Hematopoietic multipotent progenitor cell treated with erythropoietin and hydrocortisone succinate and interleukin-3 and kit ligand, for 6 days (in vitro differentiated cells): ENCODE measurements around the gene PRKAB1.
"Not testable (repeated sequence)": the region's sequence is repeated elsewhere in the genome, so short reads cannot be mapped to it uniquely, and the experiment has no call there.

Experiments
- DNase-seq: peaks from one replicate; pipeline ENCODE4 v3.0.0-alpha.2; 2015

The PRKAB1 gene, protein sequence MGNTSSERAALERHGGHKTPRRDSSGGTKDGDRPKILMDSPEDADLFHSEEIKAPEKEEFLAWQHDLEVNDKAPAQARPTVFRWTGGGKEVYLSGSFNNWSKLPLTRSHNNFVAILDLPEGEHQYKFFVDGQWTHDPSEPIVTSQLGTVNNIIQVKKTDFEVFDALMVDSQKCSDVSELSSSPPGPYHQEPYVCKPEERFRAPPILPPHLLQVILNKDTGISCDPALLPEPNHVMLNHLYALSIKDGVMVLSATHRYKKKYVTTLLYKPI

DNA sequence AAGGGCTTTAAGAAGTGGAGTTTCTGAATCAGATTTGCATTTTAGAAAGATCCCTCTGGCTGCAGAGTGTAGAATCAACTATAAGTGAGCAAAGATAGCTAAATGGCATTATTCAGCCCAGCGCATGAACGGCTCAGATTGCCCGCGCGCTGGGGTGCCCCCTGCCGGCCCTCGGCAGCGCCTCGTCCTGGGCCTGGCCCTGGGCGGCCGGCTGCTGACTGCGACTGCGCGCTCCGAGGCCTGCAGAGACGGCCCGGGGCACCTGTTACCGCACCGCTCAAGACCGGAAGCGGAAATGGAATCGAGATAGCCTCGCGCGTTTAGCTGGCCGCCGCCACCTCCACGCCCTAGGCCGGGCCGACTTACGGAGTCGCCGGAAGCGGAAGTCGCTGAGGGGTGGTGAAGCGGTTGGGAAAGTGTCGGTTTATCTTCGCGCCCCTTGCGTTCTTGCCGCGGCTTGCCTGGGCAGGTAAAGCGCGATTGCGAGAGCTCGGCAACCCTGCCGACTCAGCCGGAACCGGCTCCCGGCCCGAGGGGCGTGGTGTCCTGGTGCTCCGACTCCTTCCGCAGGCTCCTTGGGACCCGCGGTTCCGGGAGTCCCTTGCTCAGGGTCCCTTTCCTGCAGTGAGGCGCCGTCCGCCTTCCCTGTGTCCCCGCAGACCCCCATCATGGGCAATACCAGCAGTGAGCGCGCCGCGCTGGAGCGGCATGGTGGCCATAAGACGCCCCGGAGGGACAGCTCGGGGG lies at the start of gene PRKAB1:
PRKAB1 (plus strand) TSS at position 557 of the 747 bp plus-strand sequence; CDS start at position 669, 112 bp downstream.
- DNase-seq, result peak; percentile 99

DNA sequence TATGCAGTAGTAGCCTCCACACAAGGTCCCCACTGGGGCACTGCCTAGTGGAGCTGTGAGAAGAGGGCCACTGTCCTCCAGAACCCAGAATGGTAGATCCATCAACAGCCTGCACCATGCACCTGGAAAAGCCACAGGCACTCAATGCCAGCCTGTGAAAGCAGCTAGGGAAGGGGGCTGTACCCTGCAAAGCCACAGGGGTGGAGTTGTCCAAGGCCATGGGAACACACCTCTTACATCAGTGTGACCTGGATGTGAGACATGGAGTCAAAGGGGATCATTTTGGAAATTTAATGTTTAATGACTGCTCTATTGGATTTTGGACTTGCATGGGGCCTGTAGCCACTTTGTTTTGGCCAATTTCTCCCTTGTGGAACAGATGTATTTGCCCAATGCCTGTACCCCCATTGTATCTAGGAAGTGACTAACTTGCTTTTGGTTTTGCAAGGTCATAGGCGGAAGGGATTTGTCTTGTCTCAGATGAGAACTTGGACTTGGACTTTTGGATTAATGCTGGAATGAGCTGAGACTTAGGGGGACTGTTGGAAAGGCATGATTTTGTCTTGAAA lies 49.5 kb upstream of the PRKAB1 start:
- not testable (repeated sequence) for DNase-seq

DNA sequence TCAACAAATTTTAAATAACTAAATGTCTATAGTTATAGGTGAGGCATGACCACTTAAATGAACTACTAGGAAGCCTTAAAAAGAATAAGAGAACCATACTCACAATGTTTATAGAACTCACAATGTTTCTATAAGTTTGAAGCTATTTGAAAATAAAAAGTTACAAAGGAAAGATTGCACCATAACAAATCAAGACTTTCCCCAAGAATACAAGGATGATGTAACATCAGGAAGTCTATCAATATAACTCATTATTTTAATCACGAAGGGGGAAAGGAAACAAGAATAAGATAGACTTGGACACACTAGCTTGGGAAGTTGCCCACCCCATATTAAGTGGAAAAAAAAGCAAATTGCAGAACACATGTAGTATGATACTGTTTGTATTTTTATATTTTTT lies 47.4 kb upstream of the PRKAB1 start:
- DNase-seq, result no peak

DNA sequence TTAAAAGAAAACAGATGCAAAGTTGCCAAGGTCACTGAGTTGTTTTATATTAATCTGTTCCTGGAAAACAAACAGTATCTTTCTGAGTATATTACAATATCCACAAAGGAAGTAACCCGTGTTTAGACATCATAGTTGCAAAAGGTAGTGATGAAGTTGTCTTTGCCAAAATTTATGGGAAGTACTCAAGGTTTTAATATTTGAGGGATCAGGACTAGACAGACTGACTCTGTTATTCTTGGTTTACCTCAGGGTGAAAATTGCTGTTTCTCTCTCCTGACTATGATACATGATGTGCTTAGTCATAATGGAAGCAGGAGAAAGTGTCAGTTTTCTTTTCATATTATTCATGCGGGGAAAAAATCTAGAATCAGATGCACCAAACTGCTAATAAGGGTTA lies 46.1 kb upstream of the PRKAB1 start:
- no peak for DNase-seq

DNA sequence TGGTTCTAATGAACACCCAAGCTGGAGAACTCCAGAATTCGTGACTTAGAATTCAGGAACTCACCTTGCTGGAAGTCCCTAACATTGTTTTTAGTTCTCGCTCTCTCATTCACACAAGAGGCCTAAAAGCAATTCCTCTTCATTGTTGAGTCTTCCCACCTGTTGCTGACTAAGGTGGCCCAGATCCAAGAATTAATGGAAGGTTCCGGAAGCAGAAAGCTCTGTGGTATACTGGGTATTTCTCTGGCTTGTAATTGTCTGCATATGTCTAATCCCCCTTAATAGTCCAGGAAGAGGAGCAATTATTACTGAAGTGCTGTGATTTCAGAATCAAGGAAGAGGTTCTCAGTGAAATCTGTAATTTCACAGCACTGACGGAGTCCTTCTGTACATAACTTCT lies 43.0 kb upstream of the PRKAB1 start:
- DNase-seq, result no peak

DNA sequence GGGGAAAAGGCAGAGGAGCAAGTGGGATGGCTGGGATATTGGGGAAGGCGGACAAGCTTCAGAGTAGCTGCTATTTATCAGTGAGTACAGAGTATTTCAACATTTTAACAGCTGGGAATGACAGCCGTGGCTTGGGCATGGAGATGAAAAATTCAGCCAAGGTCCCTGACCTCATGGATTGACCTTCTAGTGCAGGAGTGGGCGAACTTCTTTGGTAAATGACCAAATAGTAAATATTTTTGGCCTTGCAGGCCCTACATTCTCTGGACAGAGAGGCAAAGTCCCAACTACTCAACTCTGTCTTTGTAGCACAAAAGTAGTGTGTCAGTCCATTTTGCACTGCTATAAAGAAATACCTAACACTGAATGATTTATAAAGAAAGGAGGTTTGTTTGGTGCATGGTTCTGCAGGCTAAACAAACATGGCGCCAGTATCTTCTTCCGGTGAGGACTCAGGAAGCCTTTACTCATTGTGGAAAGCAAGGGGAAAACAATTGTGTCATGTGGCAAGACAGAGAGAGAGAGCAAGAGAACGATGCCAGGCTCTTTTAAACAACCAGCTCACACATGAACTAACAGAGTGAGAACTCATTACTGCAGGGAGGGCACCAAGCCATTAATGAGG lies 40.8 kb upstream of the PRKAB1 start:
- DNase-seq, result no peak

DNA sequence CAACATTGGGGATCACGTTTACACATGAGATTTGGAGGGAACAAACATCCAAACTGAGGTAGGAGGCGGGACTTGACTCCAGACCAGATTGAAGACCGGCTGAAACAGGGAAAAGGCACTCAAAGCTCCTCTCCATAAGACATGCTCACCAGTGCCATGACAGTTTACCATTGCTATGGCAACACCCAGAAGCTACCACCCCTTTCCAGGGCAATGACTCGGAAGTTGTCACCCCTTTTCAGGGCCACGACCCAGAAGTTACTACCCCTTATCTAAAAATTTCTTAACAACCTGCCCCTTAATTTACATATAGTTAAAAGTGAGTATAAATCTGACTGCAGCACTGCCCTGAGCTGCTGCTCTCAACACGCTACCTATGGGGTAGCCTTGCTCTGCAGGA lies 40.2 kb upstream of the PRKAB1 start:
- no peak for DNase-seq

DNA sequence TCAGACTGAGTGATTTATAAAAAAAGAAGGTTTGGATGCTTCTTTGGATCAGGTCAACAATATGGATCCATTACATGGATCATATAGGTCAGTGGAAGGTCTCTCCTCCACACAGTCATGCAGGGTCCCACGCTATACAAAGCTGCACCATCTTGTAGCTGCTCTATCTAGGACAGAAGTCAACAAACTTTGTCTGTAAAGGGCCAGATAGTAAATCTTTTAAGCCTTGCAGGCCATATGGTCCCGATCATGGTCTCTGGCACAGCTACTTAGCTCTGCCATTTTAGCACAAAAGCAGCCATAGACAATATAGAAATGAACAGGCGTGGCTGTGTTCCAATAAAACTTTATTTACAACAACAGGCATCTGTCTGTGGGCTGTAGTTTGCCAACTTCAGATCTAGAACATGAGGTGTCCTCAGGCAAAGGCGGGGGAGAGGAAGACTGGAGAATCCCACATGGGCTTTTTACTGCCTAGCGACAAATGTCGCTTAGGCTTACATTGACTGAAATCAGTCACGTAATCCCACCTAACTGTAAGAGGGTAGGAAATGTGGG lies 37.6 kb upstream of the PRKAB1 start:
- DNase-seq, result no peak

DNA sequence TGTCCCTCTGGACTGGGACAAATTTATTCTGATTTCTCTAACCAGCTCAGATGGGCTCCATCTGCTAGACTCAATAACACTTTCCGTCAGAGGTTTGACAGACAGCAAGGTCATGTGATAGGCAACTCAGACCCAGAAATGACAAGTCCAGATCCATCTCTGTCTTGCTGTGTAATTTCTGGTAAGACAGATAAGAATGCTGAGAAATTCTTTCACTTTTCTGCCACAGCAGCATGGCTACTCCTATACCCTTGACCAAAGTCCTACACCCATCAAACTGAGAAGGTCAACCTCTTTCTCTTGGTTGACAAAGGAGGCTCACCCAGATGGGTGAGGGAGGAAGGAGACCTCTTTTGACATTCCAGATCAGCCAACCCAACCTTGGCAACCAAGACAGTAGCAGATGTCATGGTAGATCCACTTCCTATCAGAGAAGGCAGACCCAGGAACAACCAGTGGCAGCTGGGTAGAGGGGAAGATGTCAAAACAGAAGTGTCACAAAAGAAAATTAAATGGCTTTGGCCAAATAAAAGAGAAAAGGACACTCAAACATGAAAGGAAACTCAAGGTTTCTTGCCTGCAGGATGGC lies 36.9 kb upstream of the PRKAB1 start:
- DNase-seq, result no peak

DNA sequence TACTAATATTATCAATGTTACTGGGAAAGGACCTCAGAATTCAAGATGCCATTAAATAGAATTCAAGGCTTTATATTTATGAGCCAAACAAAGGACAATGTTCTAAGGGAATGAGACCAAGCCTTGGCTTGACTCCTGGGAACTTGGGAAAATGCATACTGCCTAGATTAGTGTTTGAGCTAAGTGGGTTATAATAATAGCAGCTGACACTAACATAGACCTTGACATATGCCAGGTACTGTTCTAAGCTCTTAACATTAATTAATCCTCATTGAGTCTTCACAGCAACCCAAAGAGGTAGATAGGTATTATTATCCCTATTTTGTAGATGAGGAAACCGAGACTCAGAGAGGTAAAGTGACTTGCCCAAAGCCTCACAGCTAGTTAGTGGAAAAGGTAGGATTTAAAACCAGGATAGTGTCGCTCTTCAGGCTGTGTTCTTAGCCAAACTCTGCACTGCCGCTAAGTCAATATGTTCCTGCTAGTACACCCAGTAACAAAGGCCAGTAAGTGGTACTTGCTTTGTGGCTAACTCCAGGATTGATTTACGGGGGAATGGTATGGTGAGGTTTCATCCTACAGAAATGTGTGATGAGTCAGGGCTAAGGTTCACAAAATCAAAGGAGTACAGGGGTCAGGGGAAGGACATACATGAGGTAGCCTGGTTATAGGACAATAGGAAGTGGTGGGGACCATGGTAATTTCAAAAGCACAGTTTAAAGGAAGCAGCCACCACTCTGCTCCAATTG lies 35.8 kb upstream of the PRKAB1 start:
- no peak for DNase-seq

DNA sequence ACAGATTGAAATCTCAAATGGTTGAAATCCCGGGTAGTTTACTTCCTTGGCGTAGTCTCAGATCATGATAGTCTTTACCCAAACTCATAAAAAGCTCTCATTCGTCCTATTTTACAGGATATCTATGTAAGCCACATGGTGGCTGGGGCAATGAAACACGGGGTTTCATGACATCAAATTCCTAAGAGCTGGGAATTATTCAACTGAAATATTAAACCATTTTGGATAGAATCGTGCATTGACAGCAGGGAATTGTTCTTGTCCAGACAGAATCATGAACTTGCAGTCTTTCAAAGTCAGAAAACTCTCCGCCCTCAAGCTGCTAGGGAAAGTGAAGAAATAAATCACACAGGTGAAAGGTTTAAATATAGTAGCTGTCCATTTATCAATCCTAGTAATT lies 33.2 kb upstream of the PRKAB1 start:
- DNase-seq, result no peak

DNA sequence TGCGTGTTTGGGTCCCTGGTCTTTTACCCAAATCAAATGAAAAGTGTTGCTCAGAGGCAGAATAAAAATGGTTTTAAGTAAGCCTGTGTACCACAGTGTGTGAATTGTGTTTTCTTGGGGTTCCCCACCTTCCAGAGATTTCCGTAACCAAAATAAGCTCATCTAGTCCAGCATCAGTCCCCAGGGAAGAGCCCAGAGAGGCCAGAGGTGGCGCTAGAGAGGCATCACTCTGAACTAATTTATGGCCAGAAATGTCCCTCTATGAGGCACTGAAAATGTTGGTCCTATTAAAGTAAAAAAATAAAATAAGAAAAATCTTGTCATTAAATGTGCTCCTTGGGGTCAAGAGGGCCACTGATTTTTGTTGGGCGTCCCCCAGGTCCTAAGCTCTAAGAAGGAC lies 24.9 kb upstream of the PRKAB1 start:
- DNase-seq, result peak; percentile 26

DNA sequence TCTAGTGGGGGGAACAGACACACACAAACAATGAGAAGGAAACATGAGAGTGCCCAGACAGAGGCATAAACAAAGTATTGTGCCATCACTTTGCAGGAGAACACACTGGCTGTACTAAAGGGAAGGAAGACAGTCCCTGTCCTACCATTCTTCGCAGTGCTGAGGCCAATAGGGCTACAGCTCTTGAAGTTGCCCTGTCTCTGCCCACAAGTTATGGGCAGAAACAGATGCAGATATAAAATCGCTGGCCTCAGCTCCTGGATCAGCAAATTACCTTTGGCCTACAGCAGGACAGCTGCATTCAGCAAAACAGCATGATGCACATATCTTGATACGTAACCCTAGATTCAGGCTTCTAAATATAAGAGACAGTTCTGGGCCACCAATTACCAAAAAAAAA lies 23.0 kb upstream of the PRKAB1 start:
- no peak for DNase-seq

DNA sequence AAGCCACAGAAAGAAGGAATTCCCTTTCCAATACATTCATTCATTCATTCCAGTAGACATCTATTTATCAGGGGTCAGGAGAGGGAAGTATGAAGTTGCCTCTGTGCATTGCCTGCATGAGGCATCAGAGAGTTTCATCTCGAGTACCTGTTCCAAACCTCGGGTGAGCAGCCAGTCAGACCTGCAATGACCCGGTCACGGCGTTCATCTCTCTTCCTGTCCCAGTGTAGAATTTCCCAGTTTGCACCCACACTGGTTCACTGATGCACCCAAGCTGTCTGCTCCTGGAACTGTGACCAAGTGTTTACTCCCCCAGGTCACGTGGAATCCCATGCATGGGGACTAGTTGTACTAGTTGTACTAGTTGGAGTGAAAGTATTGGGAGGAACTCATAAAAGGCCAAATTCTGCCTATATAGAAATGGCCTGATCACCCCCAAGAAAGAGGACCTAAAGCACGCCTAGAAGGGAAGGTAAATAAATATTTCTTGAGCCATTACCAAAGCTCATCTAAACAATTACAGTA lies 22.3 kb upstream of the PRKAB1 start:
- no peak for DNase-seq

DNA sequence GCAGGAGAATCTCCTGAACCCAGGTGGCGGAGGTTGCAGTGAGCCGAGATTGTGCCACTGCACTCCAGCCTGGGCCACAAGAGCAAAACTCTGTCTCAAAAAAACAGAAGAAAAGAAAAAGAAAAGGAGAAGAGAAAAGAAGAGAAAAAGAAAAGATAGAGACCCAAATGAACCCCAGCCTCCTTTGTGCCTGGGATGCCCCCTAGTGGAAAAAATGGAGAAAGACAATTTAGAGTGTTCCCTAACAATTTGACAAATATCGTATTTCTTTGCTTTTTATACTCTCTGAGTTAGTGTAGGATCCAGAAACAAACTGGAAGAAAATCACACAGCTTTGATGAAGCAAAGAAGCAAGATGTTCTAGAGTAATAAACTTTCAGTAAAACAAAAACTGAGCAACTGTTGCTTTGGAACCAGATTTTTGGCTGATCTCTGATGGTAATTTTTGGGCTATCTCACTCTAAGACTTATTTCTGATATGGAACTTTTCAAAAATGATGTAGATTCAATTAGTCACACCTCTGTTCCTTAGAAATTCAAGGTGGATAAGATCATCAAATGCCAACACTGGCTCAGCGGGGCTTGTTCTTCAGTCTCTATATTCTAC lies 18.6 kb upstream of the PRKAB1 start:
- peak; percentile 51 for DNase-seq

DNA sequence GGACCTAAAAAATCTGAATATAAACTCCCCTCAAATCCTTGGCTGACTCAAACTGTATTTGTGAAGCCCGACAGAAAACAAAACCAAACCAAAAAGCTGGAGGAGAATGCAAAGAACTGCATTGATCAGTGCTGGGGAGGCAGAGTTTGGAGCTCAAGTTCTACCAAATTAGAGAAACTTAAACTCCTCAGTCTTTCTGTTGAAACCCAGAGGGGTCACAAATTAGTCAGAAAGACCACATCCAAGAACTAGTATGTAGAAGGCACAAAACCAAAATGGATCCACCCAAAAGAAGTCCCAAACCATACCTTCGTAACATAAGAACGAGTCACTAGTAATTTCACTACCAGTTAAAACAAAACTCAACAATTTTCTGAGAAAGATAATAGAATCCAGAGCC lies 15.3 kb upstream of the PRKAB1 start:
- no peak for DNase-seq

DNA sequence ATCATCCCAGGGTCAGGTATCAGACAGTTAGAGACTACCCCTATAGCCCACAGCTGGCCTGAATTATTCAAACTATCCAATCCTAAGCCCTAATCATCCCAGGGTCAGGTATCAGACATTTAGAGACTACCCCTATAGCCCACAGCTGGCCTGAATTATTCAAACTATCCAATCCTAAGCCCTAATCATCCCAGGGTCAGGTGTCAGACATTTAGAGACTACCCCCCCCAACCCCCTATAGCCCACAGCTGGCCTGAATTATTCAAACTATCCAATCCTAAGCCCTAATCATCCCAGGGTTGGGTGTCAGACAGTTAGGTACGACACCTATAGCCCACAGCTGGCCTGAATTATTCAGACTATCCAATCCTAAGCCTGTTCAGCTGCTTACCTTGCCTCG lies 10.9 kb upstream of the PRKAB1 start:
- not testable (repeated sequence) for DNase-seq

DNA sequence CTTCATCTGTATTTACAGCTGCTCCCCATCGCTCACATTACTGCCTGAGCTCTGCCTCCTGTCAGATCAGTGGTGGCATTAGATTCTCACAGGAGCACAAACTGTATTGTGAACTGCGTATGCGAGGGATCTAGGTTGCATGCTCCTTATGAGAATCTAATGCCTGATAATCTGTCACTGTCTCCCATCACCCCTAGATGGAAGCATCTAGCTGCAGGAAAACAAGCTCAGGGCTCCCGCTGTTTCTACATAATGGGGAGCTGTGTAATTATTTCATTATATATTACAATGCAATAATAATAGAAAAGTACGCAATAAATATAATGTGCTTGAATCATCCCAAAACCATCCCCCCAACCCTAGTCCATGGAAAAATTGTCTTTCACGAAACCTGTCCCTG lies 9.8 kb upstream of the PRKAB1 start:
- DNase-seq, result not testable (repeated sequence)

DNA sequence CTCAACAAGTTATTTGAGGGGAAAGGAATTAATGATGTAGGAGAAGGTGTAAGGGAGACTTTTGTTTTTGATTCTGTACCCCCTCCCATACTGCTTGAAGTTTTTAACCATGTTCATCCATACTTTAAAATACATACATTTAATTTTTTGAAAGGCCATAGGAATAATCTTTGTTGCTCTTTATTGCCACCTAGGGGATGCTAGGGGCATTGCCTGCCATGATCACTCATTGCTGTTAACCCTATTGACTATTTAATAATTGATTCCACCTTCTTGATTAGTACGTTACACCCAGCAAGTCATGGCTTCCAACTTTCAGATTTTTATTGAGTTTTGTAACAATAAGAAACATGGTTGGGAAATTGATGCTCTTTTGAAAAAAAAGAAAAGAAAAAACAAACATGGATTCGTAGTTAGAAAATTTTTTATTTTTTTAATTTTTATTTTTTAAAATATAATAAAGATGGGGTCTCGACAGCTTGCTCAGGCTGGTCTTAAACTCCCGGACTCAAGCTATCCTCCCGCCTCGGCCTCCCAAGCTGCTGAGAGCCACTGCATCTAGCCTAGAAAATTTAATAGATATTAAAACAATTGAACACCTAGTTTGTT lies 8.5 kb upstream of the PRKAB1 start:
- peak; percentile 82 for DNase-seq

DNA sequence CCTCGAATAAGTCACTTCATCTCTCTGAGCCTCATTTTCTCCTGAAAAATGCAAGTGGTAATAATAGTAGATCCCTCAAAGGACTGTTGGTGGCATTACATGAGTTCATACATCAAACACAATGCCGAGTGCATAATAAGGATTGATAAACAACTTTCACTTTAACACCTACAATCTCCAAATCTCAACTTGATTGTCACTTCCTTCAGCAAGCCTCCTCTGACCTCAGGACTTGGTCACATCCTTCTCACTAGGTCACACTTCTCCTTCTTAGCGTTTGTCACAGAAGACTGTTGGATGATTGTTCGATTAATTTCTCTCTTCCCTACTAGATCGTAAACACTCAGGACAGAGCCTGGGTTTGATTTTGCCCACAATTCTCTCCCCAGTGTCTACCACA lies 7.9 kb upstream of the PRKAB1 start:
- DNase-seq, result peak; percentile 54

DNA sequence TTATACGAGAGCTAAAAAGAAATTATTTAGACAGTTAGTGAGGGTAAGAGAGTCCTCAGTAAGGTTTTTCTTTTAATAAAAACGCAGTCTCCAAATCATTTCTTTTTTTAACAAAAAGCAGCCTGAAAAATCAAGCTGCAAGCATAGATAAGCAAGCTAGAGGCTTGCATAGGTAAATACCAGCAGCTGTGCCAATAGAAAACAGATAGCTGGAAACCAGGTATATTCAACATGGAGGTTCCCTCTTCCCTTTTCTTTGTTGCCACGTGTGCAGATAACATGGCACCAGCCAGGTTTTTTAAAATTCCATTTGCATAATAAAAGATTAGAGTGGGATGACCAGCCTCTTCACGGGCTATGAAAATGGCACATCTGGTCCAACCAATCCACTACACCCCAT lies 6.1 kb upstream of the PRKAB1 start:
- DNase-seq, result no peak
